Right lobe of liver (tissue), 6 donors: ENCODE data around the gene CFAP157. TPM values are rescaled to one million over a fixed set of nuclear protein-coding genes. Genes with fewer than 3 reads are reported as not detected.

Source experiments
- ATAC-seq, 4 donors: fragments of 200-7000 bp; cut with Tn5 transposase; one replicate each; pipeline ENCODE4 v1.9.1; 2020; ENCODE audit warnings: mild to moderate bottlenecking in 4 of 4, moderate library complexity in 4 of 4
- DNase-seq, 3 donors: peaks; one replicate each; pipeline ENCODE4 v3.0.0-alpha.2; 2020
- H3K27ac ChIP-seq, 3 donors: fragments of 200-600 bp; one replicate each; pipeline ENCODE4 v1.8.0; 2022
- H3K27me3 ChIP-seq, 2 donors: fragments of 200-600 bp; one replicate each; pipeline ENCODE4 v1.8.0; 2022
- H3K36me3 ChIP-seq, 4 donors: fragments of 200-600 bp; sonication (generic) in 1 of 4; one replicate each; pipeline versions ENCODE4 v1.5.1 to v1.8.0; 2017 to 2022; ENCODE audit warnings: control low read depth in 1 of 4
- H3K4me1 ChIP-seq, 4 donors: fragments of 200-600 bp; sonication (generic) in 1 of 4; one replicate each; pipeline versions ENCODE4 v1.5.1 to v1.8.0; 2017 to 2022; ENCODE audit warnings: control low read depth in 1 of 4
- H3K4me3 ChIP-seq, 3 donors: fragments of 200-600 bp; one replicate each; pipeline ENCODE4 v1.8.0; 2022
- H3K9me3 ChIP-seq, 4 donors: fragments of 200-600 bp; sonication (generic) in 1 of 4; one replicate each; pipeline versions ENCODE4 v1.5.1 to v1.8.0; 2017 to 2022; ENCODE audit warnings: control low read depth in 1 of 4
- CTCF ChIP-seq, 4 donors: fragments of 200-600 bp in 3 of 4; fragments of 450-650 bp in 1 of 4; IDR thresholded peaks; one replicate each; pipeline versions ENCODE4 v1.5.1 to v1.8.0; 2016 to 2022; ENCODE audit warnings: antibody characterized with exemption in 4 of 4, mild to moderate bottlenecking in 2 of 4
- POLR2A ChIP-seq: fragments of 450-650 bp; IDR thresholded peaks from one replicate; pipeline ENCODE4 v1.6.1; 2017; ENCODE audit warnings: antibody characterized with exemption, mild to moderate bottlenecking
- WGBS: methylation state at CpG from one replicate; pipeline ENCODE4 v1.1.6; 2018; ENCODE audit warnings: low coverage, low lambda C conversion rate; ENCODE audit not compliant: insufficient coverage; ENCODE audit errors: missing lambda C conversion rate; 5-methylcytosine and 5-hydroxymethylcytosine counted together
- intact Hi-C, 2 donors: fragments of 100-400 bp; cut with DNase I; formaldehyde crosslinking; loops; one replicate each; pipeline versions ENCODE4 v1.11.2 to v1.14.1; 2022
- total RNA-seq, 6 experiments: library from RNA; depleted of rRNA in 2 of 6; stranded (reverse); fragments of >200 nt in 2 of 6; fragmentation: NEBNext Ultra II Directional in 3 of 6; extraction: Animal tissue kit (Norgen Biotek cat#: 25700) in 3 of 6; gene quantifications; one replicate each; pipeline versions ENCODE4 v1.1.0 to v1.2.4, GENCODE V29; 2016 to 2023
- donor health status: DM: no; HTN: yes; CAD: no.
- donor health status: DM: no; HTN: no; CAD: no.
- donor health status: DM: no; HTN: no; CAD: no.
- donor health status: DM: no; HTN: yes; CAD: no.
- donor health status: DM: no; HTN: yes; CAD: no.

The CFAP157 gene
- total RNA-seq, 6 experiments from 2014 or later: 0.10 TPM; not detected in 5

- Histone ChIP-seq H3K36me3 (no peaks in the 10 kb centered on the region), H3K9me3 (no peaks in the 10 kb centered on the region), H3K4me1 (peaks cover 0 to 5% (median 0%) of the 10 kb centered on the region in 4 donors), H3K4me3 (no peak overlapping the region), H3K27me3 (no peaks in the 10 kb centered on the region), H3K27ac (no peak overlapping the region)
- intact Hi-C loops: no loop called here
- ATAC-seq (no peak), DNase-seq (peak in 1 of 3 donors; percentile 45)
- no peak for TF ChIP-seq POLR2A
- no peak for TF ChIP-seq CTCF (IDR thresholded peaks at IDR 0.05)
- WGBS: no CpG with 5 or more reads among the region's 11 CpGs
Observed at GRCh38 chr9:127711831-127712274, 5.1 kb downstream of the CFAP157 start.

DNA sequence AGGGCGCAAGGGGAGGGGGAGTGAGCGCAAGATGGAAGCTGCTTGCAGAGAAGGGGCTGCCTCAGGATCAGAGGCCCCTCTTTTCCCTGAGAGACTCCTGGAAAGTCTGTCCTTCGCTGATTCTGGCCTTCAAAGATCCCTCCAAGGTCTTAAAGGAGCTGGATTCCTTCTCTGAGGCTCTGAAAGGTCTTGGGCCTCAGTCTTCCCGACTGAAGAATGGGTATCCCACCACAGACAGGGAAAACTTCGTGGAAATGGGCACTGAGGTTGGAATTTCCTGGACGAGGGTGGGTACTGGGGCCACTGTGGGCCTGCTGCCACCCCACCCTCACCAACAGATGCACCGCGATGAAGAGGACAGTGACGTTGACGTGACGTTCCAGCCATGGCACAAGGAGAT is 5.6 kb downstream of the CFAP157 start:
- Histone ChIP-seq H3K4me1 (peaks cover 0 to 5% (median 0%) of the 10 kb centered on the region in 4 donors), H3K27me3 (no peaks in the 10 kb centered on the region), H3K4me3 (no peak overlapping the region), H3K9me3 (no peaks in the 10 kb centered on the region), H3K27ac (no peak overlapping the region), H3K36me3 (no peaks in the 10 kb centered on the region)
- intact Hi-C loops: no loop called here
- WGBS: 71% methylated on average over 5 of the region's 11 CpGs
- no peak for TF ChIP-seq POLR2A
- no peak for TF ChIP-seq CTCF (IDR thresholded peaks at IDR 0.05)
- no peak for DNase-seq
- ATAC-seq: no peak

DNA sequence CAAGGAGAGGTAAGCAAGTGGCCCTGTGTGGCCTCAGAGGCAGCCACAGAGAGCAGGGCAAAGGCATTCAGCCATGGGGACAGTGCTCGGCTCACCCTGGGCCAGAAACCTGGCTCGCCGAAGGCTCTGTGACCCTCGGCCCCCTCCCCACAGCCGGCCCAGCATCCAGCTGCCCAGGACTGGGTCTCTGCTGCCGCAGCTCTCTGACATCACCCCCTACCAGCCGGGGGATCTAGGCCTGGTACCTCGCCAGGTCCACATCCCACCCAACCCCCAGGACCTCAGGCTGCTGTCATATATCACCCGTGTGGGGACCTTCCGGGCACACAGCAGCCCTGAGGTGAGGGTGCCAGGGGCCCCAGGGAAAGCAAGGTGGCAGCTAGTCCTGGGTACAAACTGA is 6.1 kb downstream of the CFAP157 start:
- H3K27me3 ChIP-seq: no peaks in the 10 kb centered on the region
- no peaks in the 10 kb centered on the region for H3K36me3 ChIP-seq
- no CpG with 5 or more reads among the region's 10 CpGs for whole genome bisulfite sequencing
- ATAC-seq (no peak), DNase-seq (peak in 1 of 3 donors; percentile 45)
- H3K9me3 ChIP-seq: no peaks in the 10 kb centered on the region
- H3K4me3 ChIP-seq: no peak overlapping the region
- H3K27ac ChIP-seq: no peak overlapping the region
- intact Hi-C loops: no loop called here
- peaks cover 0 to 5% (median 0%) of the 10 kb centered on the region in 4 donors for H3K4me1 ChIP-seq
- TF ChIP-seq CTCF (IDR thresholded peaks at IDR 0.05): no peak
- no peak for TF ChIP-seq POLR2A

DNA sequence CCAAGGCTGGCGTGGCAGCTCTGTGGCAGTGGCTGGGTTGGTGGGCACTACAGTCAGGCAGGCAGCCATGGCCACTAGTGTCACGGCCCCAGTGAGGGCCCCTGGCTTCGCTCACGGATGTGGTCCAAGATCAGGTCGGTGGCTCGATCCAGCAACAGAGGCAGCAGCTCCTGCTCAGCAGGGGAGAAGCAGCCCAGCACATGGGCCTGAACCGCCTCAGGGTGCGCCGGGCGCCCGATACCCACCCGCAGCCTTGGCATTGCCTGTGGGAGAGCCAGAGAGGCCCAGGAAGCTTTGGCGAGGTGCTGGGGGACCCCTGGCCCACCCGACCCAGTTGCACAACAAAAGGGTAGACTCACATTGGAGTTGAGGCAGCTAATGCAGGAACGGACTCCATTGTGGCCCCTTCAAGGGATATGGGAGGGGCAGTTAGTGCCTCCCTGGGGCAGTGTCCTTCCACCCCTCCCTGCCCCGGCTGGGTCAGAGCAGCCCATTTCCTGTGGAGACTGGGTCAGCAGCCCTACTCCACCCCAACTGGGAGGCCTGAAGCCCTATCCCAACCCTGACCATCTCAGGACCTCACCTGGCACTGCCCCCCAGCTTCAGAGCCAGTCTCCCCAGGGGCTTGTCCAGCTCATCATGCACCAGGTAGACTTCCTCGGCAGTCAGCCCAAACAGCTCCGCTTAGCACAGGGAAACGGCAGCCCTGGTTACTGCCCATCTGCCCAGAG is 7.4 kb downstream of the CFAP157 start:
- TF ChIP-seq POLR2A (no peak), CTCF (IDR thresholded peaks at IDR 0.05) (no peak)
- Histone ChIP-seq H3K36me3 (no peaks in the 10 kb centered on the region), H3K27me3 (no peaks in the 10 kb centered on the region), H3K4me1 (peaks cover 0 to 5% (median 0%) of the 10 kb centered on the region in 4 donors), H3K4me3 (peak overlapping the region in 2 of 3 donors; percentile 60 to 88), H3K9me3 (no peaks in the 10 kb centered on the region), H3K27ac (no peak overlapping the region)
- WGBS: 80% methylated on average over 1 of the region's 19 CpGs
- ATAC-seq: no peak
- intact Hi-C loops: no loop called here
- DNase-seq: peak in 1 of 3 donors; percentile 46
